ENCODE data around the gene AP1G1. TPM values are rescaled to one million over a fixed set of nuclear protein-coding genes. Genes with fewer than 3 reads are reported as not detected.

Gene AP1G1
- total RNA-seq, 1 donor from 2014 or later = 62.7 TPM

- no peak for TF ChIP-seq CTCF (IDR thresholded peaks at IDR 0.05)
- Mint-ChIP-seq H3K4me1 (ENCODE audit: low read depth) (peaks cover 13% of the 10 kb centered on the region), H3K4me3 (ENCODE audit: unreplicated experiment) (no peak overlapping the region)
Measured at GRCh38 chr16:71703333-71703732, 105.3 kb downstream of the AP1G1 start.

GRCh38 chr16:71700831-71701230 lies 107.8 kb downstream of the AP1G1 start:
- H3K9me3 Mint-ChIP-seq (ENCODE audit: low read depth) = no peaks in the 10 kb centered on the region
- no peak overlapping the region for H3K4me3 Mint-ChIP-seq (ENCODE audit: unreplicated experiment)
- no peaks in the 10 kb centered on the region for H3K4me1 Mint-ChIP-seq (ENCODE audit: low read depth)
- TF ChIP-seq CTCF (IDR thresholded peaks at IDR 0.05) = no peak
- H3K27ac Mint-ChIP-seq (ENCODE audit: unreplicated experiment) = no peak overlapping the region
- H3K27me3 Mint-ChIP-seq (ENCODE audit: low read depth) = no peaks in the 10 kb centered on the region
- no peak for DNase-seq (ENCODE audit: low spot score)
- H3K36me3 Mint-ChIP-seq (ENCODE audit: low read depth) = peaks cover 9% of the 10 kb centered on the region

More at GRCh38 chr16:71703333-71703732, 105.3 kb downstream of the AP1G1 start:
- H3K27ac Mint-ChIP-seq (ENCODE audit: unreplicated experiment) = no peak overlapping the region
- peaks cover 7% of the 10 kb centered on the region for H3K36me3 Mint-ChIP-seq (ENCODE audit: low read depth)
- no peak for DNase-seq (ENCODE audit: low spot score)
- H3K27me3 Mint-ChIP-seq (ENCODE audit: low read depth) = no peaks in the 10 kb centered on the region
- no peaks in the 10 kb centered on the region for H3K9me3 Mint-ChIP-seq (ENCODE audit: low read depth)

GRCh38 chr16:71698491-71698890 lies 110.1 kb downstream of the AP1G1 start:
- H3K4me1 Mint-ChIP-seq (ENCODE audit: low read depth) = no peaks in the 10 kb centered on the region
- no peak for TF ChIP-seq CTCF (IDR thresholded peaks at IDR 0.05)
- no peak for DNase-seq (ENCODE audit: low spot score)
- no peak overlapping the region for H3K27ac Mint-ChIP-seq (ENCODE audit: unreplicated experiment)
- H3K36me3 Mint-ChIP-seq (ENCODE audit: low read depth) = peaks cover 9% of the 10 kb centered on the region
- no peak overlapping the region for H3K4me3 Mint-ChIP-seq (ENCODE audit: unreplicated experiment)
- H3K27me3 Mint-ChIP-seq (ENCODE audit: low read depth) = no peaks in the 10 kb centered on the region
- H3K9me3 Mint-ChIP-seq (ENCODE audit: low read depth) = no peaks in the 10 kb centered on the region

- H3K27ac Mint-ChIP-seq (ENCODE audit: unreplicated experiment) = no peak overlapping the region
- no peak overlapping the region for H3K4me3 Mint-ChIP-seq (ENCODE audit: unreplicated experiment)
- no peak for DNase-seq (ENCODE audit: low spot score)
- TF ChIP-seq CTCF (IDR thresholded peaks at IDR 0.05) = no peak
- no peaks in the 10 kb centered on the region for H3K9me3 Mint-ChIP-seq (ENCODE audit: low read depth)
- H3K36me3 Mint-ChIP-seq (ENCODE audit: low read depth) = peaks cover 17% of the 10 kb centered on the region
- no peaks in the 10 kb centered on the region for H3K4me1 Mint-ChIP-seq (ENCODE audit: low read depth)
- no peaks in the 10 kb centered on the region for H3K27me3 Mint-ChIP-seq (ENCODE audit: low read depth)
Measured at GRCh38 chr16:71693164-71693563, 115.5 kb downstream of the AP1G1 start.

GRCh38 chr16:71689901-71690300 lies 118.7 kb downstream of the AP1G1 start:
- no peak overlapping the region for H3K27ac Mint-ChIP-seq (ENCODE audit: unreplicated experiment)
- peaks cover 20% of the 10 kb centered on the region for H3K36me3 Mint-ChIP-seq (ENCODE audit: low read depth)
- no peak for DNase-seq (ENCODE audit: low spot score)
- H3K9me3 Mint-ChIP-seq (ENCODE audit: low read depth) = no peaks in the 10 kb centered on the region
- no peak for TF ChIP-seq CTCF (IDR thresholded peaks at IDR 0.05)
- no peaks in the 10 kb centered on the region for H3K27me3 Mint-ChIP-seq (ENCODE audit: low read depth)
- no peaks in the 10 kb centered on the region for H3K4me1 Mint-ChIP-seq (ENCODE audit: low read depth)
- no peak overlapping the region for H3K4me3 Mint-ChIP-seq (ENCODE audit: unreplicated experiment)

Measured in chondrocyte (in vitro differentiated cells).